WTC11 (cell line): ENCODE measurements around the gene SPINK1. TPM values are rescaled to one million over a fixed set of nuclear protein-coding genes. Genes with fewer than 3 reads are reported as not detected.

Source experiments
- ATAC-seq: fragments of 200-7000 bp; cut with Tn5 transposase; 2 replicates; pipeline ENCODE4 v1.10.0; 2021; ENCODE audit warnings: mild to moderate bottlenecking, moderate library complexity
- CTCF ChIA-PET: fragments of 300-600 bp; sonication (Branson Sonifier 250); formaldehyde crosslinking; loops from one replicate; lab custom pipeline; 2021; ENCODE audit warnings: antibody characterized with exemption; lab: Charles Lee
- POLR2A ChIA-PET: fragments of 350-600 bp; sonication (Branson Sonifier 250); formaldehyde crosslinking; loops from one replicate; lab custom pipeline; 2021; ENCODE audit warnings: antibody characterized with exemption; lab: Charles Lee
- DNase-seq: peaks from one replicate; pipeline ENCODE4 v3.0.0; 2021; ENCODE audit warnings: low spot score
- H3K27ac Mint-ChIP-seq: 2 replicates; pipeline ENCODE4 v1.8.0; 2021; ENCODE audit warnings: mixed read lengths
- H3K27me3 Mint-ChIP-seq: 2 replicates; pipeline ENCODE4 v1.8.0; 2021; ENCODE audit warnings: low read depth, mild to moderate bottlenecking, moderate library complexity, mixed read lengths
- H3K36me3 Mint-ChIP-seq: 2 replicates; pipeline ENCODE4 v1.8.0; 2021; ENCODE audit warnings: mixed read lengths
- H3K4me1 Mint-ChIP-seq: 2 replicates; pipeline ENCODE4 v1.8.0; 2022; ENCODE audit warnings: mixed read lengths
- H3K4me3 Mint-ChIP-seq: 2 replicates; pipeline ENCODE4 v1.8.0; 2021; ENCODE audit warnings: mild to moderate bottlenecking, moderate library complexity, mixed read lengths
- H3K9me3 Mint-ChIP-seq: 2 replicates; pipeline ENCODE4 v1.8.0; 2021; ENCODE audit warnings: mixed read lengths
- ATF1 ChIP-seq: sonication (generic); formaldehyde crosslinking; IDR thresholded peaks from 2 replicates; pipeline ENCODE4 v1.8.1; 2023; ENCODE audit warnings: mild to moderate bottlenecking, moderate library complexity, missing genetic modification reagents
- CBFB ChIP-seq: sonication (generic); formaldehyde crosslinking; IDR thresholded peaks from 2 replicates; pipeline ENCODE4 v1.8.1; 2022; ENCODE audit warnings: mild to moderate bottlenecking, low read depth, missing genetic modification reagents
- ELF4 ChIP-seq: sonication (generic); formaldehyde crosslinking; IDR thresholded peaks from 2 replicates; pipeline ENCODE4 v1.8.1; 2022; ENCODE audit warnings: low read depth, mild to moderate bottlenecking, moderate library complexity, missing genetic modification reagents
- ERG ChIP-seq: fragments of 250-450 bp; sonication (Bioruptor Pico); IDR thresholded peaks from 2 replicates; pipeline ENCODE4 v1.8.0; 2021; ENCODE audit warnings: mild to moderate bottlenecking
- FOXP1 ChIP-seq: sonication (generic); formaldehyde crosslinking; IDR thresholded peaks from 2 replicates; pipeline ENCODE4 v1.8.0; 2022; ENCODE audit warnings: missing genetic modification reagents, mild to moderate bottlenecking, moderate library complexity, borderline replicate concordance
- GABPB1 ChIP-seq: sonication (generic); formaldehyde crosslinking; IDR thresholded peaks from 2 replicates; pipeline ENCODE4 v1.8.1; 2023; ENCODE audit warnings: mild to moderate bottlenecking, missing genetic modification reagents
- GRHL2 ChIP-seq: fragments of 250-450 bp; sonication (Bioruptor Pico); IDR thresholded peaks from 2 replicates; pipeline ENCODE4 v1.8.0; 2022; ENCODE audit warnings: mild to moderate bottlenecking, moderate library complexity; ENCODE audit not compliant: insufficient replicate concordance, severe bottlenecking
- HMGA2 ChIP-seq: fragments of 250-450 bp; sonication (Bioruptor Pico); IDR thresholded peaks from 2 replicates; pipeline ENCODE4 v1.4.0; 2021; ENCODE audit warnings: mild to moderate bottlenecking, moderate library complexity
- HMGXB4 ChIP-seq: sonication (generic); formaldehyde crosslinking; IDR thresholded peaks from 2 replicates; pipeline ENCODE4 v1.8.1; 2023; ENCODE audit warnings: mild to moderate bottlenecking, moderate library complexity, missing genetic modification reagents
- NR2C2 ChIP-seq: sonication (generic); formaldehyde crosslinking; IDR thresholded peaks from 2 replicates; pipeline ENCODE4 v1.8.0; 2022; ENCODE audit warnings: mild to moderate bottlenecking, missing genetic modification reagents
- NR3C1 ChIP-seq: sonication (generic); formaldehyde crosslinking; conservative IDR thresholded peaks from 2 replicates; pipeline ENCODE4 v1.8.1; 2023; ENCODE audit warnings: low read depth, mild to moderate bottlenecking, missing genetic modification reagents
- PRRX2 ChIP-seq: fragments of 250-450 bp; sonication (Bioruptor Pico); IDR thresholded peaks from 2 replicates; pipeline ENCODE4 v1.8.0; 2021; ENCODE audit warnings: mild to moderate bottlenecking
- SMAD4 ChIP-seq: sonication (generic); formaldehyde crosslinking; IDR thresholded peaks from 2 replicates; pipeline ENCODE4 v1.8.0; 2022; ENCODE audit warnings: mild to moderate bottlenecking, missing genetic modification reagents
- SP1 ChIP-seq: sonication (generic); formaldehyde crosslinking; conservative IDR thresholded peaks from 2 replicates; pipeline ENCODE4 v1.8.1; 2022; ENCODE audit warnings: missing genetic modification reagents
- TP53 ChIP-seq: sonication (generic); formaldehyde crosslinking; IDR thresholded peaks from 2 replicates; pipeline ENCODE4 v1.8.1; 2023; ENCODE audit warnings: mild to moderate bottlenecking, missing genetic modification reagents
- USF1 ChIP-seq: sonication (generic); formaldehyde crosslinking; IDR thresholded peaks from 2 replicates; pipeline ENCODE4 v1.8.0; 2022; ENCODE audit warnings: mild to moderate bottlenecking, missing genetic modification reagents
- ZNF232 ChIP-seq: sonication (generic); formaldehyde crosslinking; IDR thresholded peaks from 2 replicates; pipeline ENCODE4 v1.8.0; 2022; ENCODE audit warnings: mild to moderate bottlenecking, missing genetic modification reagents
- ZNF396 ChIP-seq: fragments of 250-450 bp; sonication (Bioruptor Pico); IDR thresholded peaks from 2 replicates; pipeline ENCODE4 v1.8.0; 2021; ENCODE audit warnings: mild to moderate bottlenecking, moderate library complexity, borderline replicate concordance
- ZNF416 ChIP-seq: fragments of 250-450 bp; sonication (Bioruptor Pico); IDR thresholded peaks from 2 replicates; pipeline ENCODE4 v1.9.0; 2021; ENCODE audit warnings: mild to moderate bottlenecking, inconsistent platforms
- ZNF423 ChIP-seq: fragments of 250-450 bp; sonication (Bioruptor Pico); IDR thresholded peaks from 2 replicates; pipeline ENCODE4 v2.1.2; 2022; ENCODE audit warnings: mild to moderate bottlenecking, moderate library complexity
- total RNA-seq: library from RNA; stranded (reverse); gene quantifications from 3 replicates; pipeline ENCODE4 v1.2.3, GENCODE V29; 2021
- TF ChIP-seq, protein P1 (sequence below): fragments of 250-450 bp; sonication (Bioruptor Pico); IDR thresholded peaks from 2 replicates; pipeline ENCODE4 v1.9.0; 2021; ENCODE audit warnings: mild to moderate bottlenecking
- TF ChIP-seq, protein P2 (sequence below): sonication (generic); formaldehyde crosslinking; IDR thresholded peaks from 2 replicates; pipeline ENCODE4 v1.8.1; 2023; ENCODE audit warnings: mild to moderate bottlenecking, missing genetic modification reagents
- TF ChIP-seq, protein P3 (sequence below): fragments of 250-450 bp; sonication (Bioruptor Pico); IDR thresholded peaks from 2 replicates; pipeline ENCODE4 v1.9.0; 2021; ENCODE audit warnings: moderate library complexity, mild to moderate bottlenecking, inconsistent platforms, borderline replicate concordance

SPINK1 gene
- total RNA-seq, 1 experiment from 2014 or later = 5.4 TPM

- no peak for TF ChIP-seq CBFB (CRISPR knock-in tag)
- no peak for TF ChIP-seq NR3C1 (CRISPR knock-in tag)
These were observed 49.0 kb upstream of the SPINK1 start (continued) for GRCh38 chr5:147880487-147880886.

- Mint-ChIP-seq H3K36me3 (peaks cover 9% of the 10 kb centered on the region), H3K27ac (no peak overlapping the region), H3K4me1 (peaks cover 76% of the 10 kb centered on the region), H3K4me3 (no peak overlapping the region), H3K9me3 (no peaks in the 10 kb centered on the region), H3K27me3 (no peaks in the 10 kb centered on the region)
- no peak for TF ChIP-seq HMGA2 (CRISPR knock-in tag)
- TF ChIP-seq ZNF416 (CRISPR knock-in tag) = no peak
- TF ChIP-seq ATF1 (CRISPR knock-in tag) = no peak
- no peak for TF ChIP-seq ERG
- no peak for TF ChIP-seq TP53
- TF ChIP-seq SMAD4 (CRISPR knock-in tag) = no peak
- TF ChIP-seq, protein P1, sequence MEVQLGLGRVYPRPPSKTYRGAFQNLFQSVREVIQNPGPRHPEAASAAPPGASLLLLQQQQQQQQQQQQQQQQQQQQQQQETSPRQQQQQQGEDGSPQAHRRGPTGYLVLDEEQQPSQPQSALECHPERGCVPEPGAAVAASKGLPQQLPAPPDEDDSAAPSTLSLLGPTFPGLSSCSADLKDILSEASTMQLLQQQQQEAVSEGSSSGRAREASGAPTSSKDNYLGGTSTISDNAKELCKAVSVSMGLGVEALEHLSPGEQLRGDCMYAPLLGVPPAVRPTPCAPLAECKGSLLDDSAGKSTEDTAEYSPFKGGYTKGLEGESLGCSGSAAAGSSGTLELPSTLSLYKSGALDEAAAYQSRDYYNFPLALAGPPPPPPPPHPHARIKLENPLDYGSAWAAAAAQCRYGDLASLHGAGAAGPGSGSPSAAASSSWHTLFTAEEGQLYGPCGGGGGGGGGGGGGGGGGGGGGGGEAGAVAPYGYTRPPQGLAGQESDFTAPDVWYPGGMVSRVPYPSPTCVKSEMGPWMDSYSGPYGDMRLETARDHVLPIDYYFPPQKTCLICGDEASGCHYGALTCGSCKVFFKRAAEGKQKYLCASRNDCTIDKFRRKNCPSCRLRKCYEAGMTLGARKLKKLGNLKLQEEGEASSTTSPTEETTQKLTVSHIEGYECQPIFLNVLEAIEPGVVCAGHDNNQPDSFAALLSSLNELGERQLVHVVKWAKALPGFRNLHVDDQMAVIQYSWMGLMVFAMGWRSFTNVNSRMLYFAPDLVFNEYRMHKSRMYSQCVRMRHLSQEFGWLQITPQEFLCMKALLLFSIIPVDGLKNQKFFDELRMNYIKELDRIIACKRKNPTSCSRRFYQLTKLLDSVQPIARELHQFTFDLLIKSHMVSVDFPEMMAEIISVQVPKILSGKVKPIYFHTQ = no peak
- no peak for TF ChIP-seq ZNF423
- no peak for TF ChIP-seq SP1
- TF ChIP-seq, protein P2, sequence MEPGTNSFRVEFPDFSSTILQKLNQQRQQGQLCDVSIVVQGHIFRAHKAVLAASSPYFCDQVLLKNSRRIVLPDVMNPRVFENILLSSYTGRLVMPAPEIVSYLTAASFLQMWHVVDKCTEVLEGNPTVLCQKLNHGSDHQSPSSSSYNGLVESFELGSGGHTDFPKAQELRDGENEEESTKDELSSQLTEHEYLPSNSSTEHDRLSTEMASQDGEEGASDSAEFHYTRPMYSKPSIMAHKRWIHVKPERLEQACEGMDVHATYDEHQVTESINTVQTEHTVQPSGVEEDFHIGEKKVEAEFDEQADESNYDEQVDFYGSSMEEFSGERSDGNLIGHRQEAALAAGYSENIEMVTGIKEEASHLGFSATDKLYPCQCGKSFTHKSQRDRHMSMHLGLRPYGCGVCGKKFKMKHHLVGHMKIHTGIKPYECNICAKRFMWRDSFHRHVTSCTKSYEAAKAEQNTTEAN (CRISPR knock-in tag) = no peak
- TF ChIP-seq ZNF396 (CRISPR knock-in tag) = no peak
- DNase-seq = no peak
- ChIA-PET CTCF (no interaction called here), POLR2A (no interaction called here)
- ATAC-seq = no peak
These were observed 48.3 kb upstream of the SPINK1 start for GRCh38 chr5:147879784-147880183.

- H3K9me3 Mint-ChIP-seq = no peaks in the 10 kb centered on the region
- TF ChIP-seq SP1 = no peak
- TF ChIP-seq ELF4 (CRISPR knock-in tag) = no peak
- no peak for TF ChIP-seq FOXP1 (CRISPR knock-in tag)
- TF ChIP-seq GABPB1 = no peak
- TF ChIP-seq PRRX2 (CRISPR knock-in tag) = no peak
- no peak for TF ChIP-seq NR2C2 (CRISPR knock-in tag)
- TF ChIP-seq ZNF396 (CRISPR knock-in tag) = no peak
- TF ChIP-seq USF1 (CRISPR knock-in tag) = no peak
- TF ChIP-seq GRHL2 (CRISPR knock-in tag) = no peak
- TF ChIP-seq ZNF232 (CRISPR knock-in tag) = no peak
- TF ChIP-seq, protein P3, sequence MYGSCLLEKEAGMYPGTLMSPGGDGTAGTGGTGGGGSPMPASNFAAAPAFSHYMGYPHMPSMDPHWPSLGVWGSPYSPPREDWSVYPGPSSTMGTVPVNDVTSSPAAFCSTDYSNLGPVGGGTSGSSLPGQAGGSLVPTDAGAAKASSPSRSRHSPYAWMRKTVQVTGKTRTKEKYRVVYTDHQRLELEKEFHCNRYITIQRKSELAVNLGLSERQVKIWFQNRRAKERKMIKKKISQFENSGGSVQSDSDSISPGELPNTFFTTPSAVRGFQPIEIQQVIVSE (CRISPR knock-in tag) = no peak
- TF ChIP-seq HMGXB4 = no peak
- POLR2A ChIA-PET = interaction anchor here (1.2 kb wide), 1 partner anchor 9 kb away, joined by 4 read pairs; no protein-coding TSS in a partner anchor
- peaks cover 73% of the 10 kb centered on the region for H3K4me1 Mint-ChIP-seq
- H3K27ac Mint-ChIP-seq = peak within 1 kb of the TSS; percentile 47
- H3K36me3 Mint-ChIP-seq = peaks cover 19% of the 10 kb centered on the region
- ATAC-seq = no peak
- H3K27me3 Mint-ChIP-seq = no peaks in the 10 kb centered on the region
- no peak within 1 kb of the TSS for H3K4me3 Mint-ChIP-seq
- CTCF ChIA-PET = interaction anchor here (0.8 to 1.3 kb wide), 2 partner anchors 9 to 57 kb away, joined by 3 to 4 read pairs; no protein-coding TSS in a partner anchor
- no peak for DNase-seq
These were observed 46.7 kb upstream of the SPINK1 start, which contains the start of gene SCGB3A2 for GRCh38 chr5:147878066-147878759. SCGB3A2 (plus strand) TSS chr5:147878711; CDS start chr5:147878804, 93 bp downstream.
